SK-N-SH (cell line): Measurements from ENCODE around the gene SAMD8.

Experiments
- MAX ChIP-seq: IDR thresholded peaks from 2 replicates; pipeline ENCODE4 v1.4.0; 2012; ENCODE audit warnings: low read depth
- RFX5 ChIP-seq: IDR thresholded peaks from 2 replicates; pipeline ENCODE4 v1.6.1; 2012; ENCODE audit warnings: mild to moderate bottlenecking, improper control_type of control experiment, low read length

DNA sequence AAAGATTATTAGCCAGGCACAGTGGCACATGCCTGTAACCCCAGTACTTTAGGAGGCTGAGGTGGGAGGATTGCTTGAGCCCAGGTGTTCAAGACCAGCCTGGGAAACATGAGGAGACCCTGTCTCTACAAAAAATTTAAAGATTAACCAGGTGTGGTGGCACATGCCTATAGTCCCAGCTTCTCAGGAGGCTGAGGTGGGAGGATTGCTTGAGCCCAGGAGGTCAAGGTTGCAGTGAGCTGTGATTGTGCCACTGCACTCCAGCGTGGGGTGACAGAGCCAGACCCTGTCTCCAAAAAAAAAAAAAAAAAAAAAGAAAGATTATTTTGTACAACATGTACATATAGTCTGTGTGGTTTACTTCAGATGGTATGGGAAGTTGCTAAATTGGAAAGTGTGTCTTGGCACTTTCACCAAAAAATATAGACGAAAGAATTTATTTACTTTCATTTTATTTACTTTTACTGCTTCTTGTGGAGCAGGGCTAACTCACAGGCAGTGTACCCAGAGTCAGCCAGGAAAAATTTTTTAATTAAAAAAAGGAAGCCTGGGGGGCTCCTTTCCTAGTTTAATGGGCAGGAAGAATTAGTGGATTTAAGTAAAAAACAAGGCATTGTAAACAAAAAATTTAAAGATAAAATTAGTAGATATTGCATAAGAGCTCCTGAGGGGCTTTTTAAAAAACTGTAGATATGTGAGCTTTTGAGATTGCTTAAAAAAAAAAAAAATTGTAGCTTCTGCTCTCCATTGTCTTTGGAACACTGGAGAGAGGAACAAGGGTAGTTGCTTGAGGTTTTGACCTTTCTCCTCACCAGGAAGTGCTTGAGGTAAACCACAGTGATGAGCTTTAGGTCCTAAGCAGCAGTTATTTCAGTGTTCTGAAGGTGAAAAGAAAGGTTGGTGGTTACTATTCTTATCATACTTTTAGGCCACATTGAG lies 54.5 kb downstream of the SAMD8 start:
- TF ChIP-seq MAX = no peak
- TF ChIP-seq RFX5 = no peak
